GM23248 (cell line): ENCODE data around the gene RHOC.

Experiments
- EZH2 ChIP-seq: fragments of 200-600 bp; sonication (generic); IDR thresholded peaks from 2 replicates; pipeline ENCODE4 v1.6.1; 2018; ENCODE audit warnings: antibody characterized with exemption, mild to moderate bottlenecking; ENCODE audit not compliant: insufficient read depth, poor library complexity, severe bottlenecking
- EZH2phosphoT487 ChIP-seq: fragments of 200-600 bp; sonication (generic); IDR thresholded peaks from 2 replicates; pipeline ENCODE4 v1.6.1; 2018; ENCODE audit warnings: antibody characterized with exemption, moderate library complexity, mild to moderate bottlenecking, low read depth; ENCODE audit not compliant: insufficient read depth

- TF ChIP-seq EZH2phosphoT487 (no peak), EZH2 (no peak)
Observed at GRCh38 chr1:112704391-112704933, 2.5 kb downstream of the RHOC start.
